Epithelial cell of proximal tubule (primary cell): ENCODE results near the gene WDR87. TPM values are rescaled to one million over a fixed set of nuclear protein-coding genes. Genes with fewer than 3 reads are reported as not detected.

ENCODE experiments used
- DNase-seq: peaks from one replicate; pipeline ENCODE4 v3.0.0-alpha.2; 2011; ENCODE audit warnings: low read depth
- H3K4me3 ChIP-seq: 2 replicates; pipeline ENCODE4 v1.5.1; 2011; ENCODE audit warnings: low read depth, mild to moderate bottlenecking, low read length
- total RNA-seq: library from RNA; depleted of rRNA; stranded (reverse); fragments of >200 nt; gene quantifications from 2 replicates; pipeline ENCODE4 v1.2.3, GENCODE V29; 2015
- TF ChIP-seq, protein P1 (sequence below): conservative IDR thresholded peaks from 2 replicates; pipeline ENCODE4 v1.5.1; 2012; ENCODE audit warnings: low read depth, mild to moderate bottlenecking, low read length

The WDR87 gene
- total RNA-seq, 1 donor from 2014 or later, result not detected

DNA sequence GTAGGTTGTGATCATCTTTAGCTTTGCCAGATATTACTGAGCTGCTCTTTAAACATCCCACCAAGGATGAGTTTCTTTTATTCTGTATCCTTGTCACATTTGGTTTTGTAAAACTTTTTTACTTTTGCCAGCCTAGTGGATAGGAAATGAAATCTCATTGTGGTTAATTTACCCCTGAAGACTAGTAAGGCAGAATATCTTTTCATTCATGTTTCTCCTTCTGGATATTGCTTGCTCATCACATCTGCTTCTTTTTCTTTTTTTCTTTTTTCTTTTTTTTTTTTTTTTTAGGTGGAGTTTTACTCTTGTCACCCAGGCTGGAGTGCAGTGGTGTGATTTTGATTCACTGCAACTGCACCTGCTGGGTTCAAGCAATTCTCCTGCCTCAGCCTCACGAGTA, 32.0 kb upstream of the WDR87 start:
- no peak for DNase-seq
- no peak overlapping the region for H3K4me3 ChIP-seq
- TF ChIP-seq, protein P1, sequence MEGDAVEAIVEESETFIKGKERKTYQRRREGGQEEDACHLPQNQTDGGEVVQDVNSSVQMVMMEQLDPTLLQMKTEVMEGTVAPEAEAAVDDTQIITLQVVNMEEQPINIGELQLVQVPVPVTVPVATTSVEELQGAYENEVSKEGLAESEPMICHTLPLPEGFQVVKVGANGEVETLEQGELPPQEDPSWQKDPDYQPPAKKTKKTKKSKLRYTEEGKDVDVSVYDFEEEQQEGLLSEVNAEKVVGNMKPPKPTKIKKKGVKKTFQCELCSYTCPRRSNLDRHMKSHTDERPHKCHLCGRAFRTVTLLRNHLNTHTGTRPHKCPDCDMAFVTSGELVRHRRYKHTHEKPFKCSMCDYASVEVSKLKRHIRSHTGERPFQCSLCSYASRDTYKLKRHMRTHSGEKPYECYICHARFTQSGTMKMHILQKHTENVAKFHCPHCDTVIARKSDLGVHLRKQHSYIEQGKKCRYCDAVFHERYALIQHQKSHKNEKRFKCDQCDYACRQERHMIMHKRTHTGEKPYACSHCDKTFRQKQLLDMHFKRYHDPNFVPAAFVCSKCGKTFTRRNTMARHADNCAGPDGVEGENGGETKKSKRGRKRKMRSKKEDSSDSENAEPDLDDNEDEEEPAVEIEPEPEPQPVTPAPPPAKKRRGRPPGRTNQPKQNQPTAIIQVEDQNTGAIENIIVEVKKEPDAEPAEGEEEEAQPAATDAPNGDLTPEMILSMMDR, result no peak

DNA sequence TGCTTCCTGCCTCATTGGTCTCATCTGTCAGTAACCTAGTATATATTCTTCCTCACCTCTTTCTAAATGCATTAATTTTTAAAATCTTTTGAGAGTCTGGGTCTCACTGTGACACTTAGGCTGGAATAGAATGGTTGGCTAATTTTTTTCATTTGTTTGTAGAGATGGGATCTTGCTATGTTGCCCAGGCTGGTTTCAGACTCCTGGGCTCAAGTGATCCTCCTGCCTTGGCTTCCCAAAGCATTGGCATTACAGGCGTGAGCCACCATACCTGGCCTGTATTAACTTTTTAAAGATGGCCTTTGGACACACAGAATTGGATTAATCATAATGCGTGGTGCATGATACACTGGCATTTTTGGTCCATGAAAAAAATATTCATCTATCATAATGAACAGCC, 30.5 kb upstream of the WDR87 start:
- H3K4me3 ChIP-seq, result no peak overlapping the region
- TF ChIP-seq, protein P1, result no peak
- DNase-seq, result no peak

DNA sequence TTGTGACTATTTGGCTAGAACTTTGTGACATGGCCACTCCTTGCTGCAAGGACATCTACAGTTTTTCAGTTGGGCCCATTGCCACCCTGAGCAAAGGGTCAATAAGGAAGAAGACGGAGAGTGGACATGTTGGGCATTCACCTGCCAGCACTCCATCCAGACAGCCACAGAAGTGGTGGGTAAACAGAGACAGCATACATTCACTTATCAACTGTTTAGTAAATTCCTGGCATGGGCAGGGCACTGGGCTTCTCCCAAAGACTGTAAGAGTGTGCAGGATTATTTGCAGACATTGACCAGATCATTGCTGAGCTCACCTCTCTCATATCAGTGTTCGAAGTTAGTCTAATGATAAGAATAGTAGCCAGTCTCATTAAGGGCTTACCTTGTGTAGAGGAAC, 29.8 kb upstream of the WDR87 start:
- no peak for DNase-seq
- no peak overlapping the region for H3K4me3 ChIP-seq
- TF ChIP-seq, protein P1, result no peak

DNA sequence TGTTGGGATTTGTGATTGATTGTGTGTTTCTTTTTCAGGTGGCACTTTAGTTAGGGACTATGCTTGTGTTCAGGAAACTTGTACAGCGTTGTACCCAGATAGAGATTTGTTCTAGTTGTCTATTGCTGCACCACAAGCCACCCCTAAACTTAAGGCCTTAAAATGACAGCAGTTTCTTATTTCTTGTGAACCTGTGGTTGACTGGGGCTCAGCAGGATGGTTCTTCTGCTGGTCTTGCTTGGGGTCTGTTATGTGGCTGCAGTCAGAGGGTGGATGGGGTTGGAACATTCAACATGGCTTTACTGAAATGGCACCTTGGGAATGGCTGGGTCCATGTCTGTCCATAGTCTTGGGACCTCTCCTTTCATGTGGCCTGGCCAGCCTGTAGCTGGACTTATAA, 28.9 kb upstream of the WDR87 start:
- DNase-seq, result no peak
- TF ChIP-seq, protein P1, result no peak
- H3K4me3 ChIP-seq, result no peak overlapping the region

DNA sequence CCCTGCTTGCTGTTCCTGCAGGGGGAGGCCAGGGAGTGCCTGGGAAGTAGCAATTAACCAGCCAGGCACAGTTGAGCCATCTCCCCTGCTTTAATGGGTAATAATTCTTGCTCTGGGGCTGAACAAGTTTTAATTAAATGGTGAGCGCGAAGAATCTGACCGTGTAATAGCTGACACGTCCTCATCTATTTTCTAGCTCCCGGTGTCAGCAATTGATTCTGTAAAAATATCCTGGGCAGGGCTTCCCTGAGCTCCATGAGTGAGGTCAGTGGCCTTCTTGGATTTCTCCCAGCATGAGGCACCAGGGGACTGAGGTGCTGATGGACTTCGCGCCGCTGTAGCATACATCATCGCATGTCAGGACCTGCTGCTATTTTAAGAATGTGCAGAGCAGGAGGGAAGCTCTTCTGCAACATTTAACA, 27.6 kb upstream of the WDR87 start:
- DNase-seq, result peak; percentile 73
- TF ChIP-seq, protein P1, result no peak
- peak overlapping the region; percentile 60 for H3K4me3 ChIP-seq

- H3K4me3 ChIP-seq, result peak overlapping the region; percentile 60
- TF ChIP-seq, protein P1, result no peak
- peak; percentile 56 for DNase-seq
Observed at GRCh38 chr19:37932985-37933936, 26.9 kb upstream of the WDR87 start.
